CD4-positive, alpha-beta T cell treated with Interleukin-6 at 100 ng/mL for 8 hours (primary cell): ENCODE results near the gene MROH2A.

Source experiments
- DNase-seq: peaks from one replicate; pipeline ENCODE4 v3.0.0-alpha.2; 2020; ENCODE audit warnings: mixed read lengths, low spot score

The MROH2A gene

DNA sequence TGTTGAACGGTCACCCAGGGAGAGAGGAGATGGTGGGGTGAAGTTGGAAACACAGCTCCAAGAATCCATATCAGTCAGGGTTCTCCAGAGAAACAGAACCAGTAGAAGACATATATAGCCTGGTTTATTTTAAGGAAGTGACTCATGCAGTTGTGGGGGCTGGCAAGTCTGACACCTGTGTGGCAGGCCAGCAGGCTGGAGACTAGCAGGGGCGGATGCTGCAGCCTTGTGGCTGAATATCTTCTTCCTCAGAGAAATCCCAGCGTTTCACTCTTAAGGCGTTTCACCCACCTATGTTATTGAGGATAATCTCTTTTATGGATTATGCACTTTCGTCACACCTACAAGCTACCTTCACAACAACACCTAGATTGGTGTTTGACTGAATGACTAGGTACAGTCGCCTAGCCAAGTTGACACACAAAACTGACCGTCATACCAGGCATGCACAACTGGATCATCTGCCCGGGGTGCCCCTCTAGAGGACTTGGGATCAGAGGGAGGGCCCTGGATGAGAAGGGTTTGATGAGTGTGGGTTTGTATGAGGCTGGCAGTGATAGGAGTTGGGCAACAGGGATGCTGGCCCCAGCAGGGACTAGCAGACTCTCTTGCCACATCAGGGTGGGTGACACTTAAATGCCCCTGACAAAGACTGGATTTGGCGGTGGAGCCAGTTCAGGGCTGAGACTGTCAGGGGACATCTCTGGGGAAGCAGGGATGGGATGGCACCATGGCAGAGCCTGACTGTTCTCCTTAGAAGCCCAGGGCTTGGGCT lies 23.4 kb downstream of the MROH2A start:
- DNase-seq = no peak

GRCh38 chr2:233802132-233802815 lies 24.1 kb downstream of the MROH2A start:
- DNase-seq = no peak

GRCh38 chr2:233803292-233803911 lies 25.3 kb downstream of the MROH2A start:
- no peak for DNase-seq

DNA sequence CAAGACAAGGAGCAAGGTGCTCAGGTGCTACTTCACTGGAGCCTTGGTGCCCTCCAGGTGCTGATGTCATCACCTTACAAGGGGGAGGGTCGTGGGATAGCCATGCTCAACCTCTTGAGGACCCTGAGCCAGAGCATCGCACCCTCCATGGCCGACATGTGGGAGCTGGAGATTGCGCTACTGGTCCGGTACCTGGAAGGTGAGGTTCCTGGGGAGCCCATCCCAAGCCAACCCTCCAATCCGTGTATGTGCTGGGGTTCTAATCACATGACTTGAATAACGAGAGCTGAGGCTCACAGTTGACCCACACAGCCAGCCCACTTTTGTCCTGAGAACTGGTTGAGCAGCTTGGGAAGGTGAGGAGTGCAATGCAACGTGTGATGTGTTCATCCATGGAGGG lies 25.9 kb downstream of the MROH2A start:
- DNase-seq = no peak

- DNase-seq = no peak
Observed at GRCh38 chr2:233807215-233807865, 29.2 kb downstream of the MROH2A start.

- DNase-seq = no peak
Observed at GRCh38 chr2:233807966-233808935, 30.1 kb downstream of the MROH2A start.

- no peak for DNase-seq
Observed at GRCh38 chr2:233810385-233810784, 32.3 kb downstream of the MROH2A start.

DNA sequence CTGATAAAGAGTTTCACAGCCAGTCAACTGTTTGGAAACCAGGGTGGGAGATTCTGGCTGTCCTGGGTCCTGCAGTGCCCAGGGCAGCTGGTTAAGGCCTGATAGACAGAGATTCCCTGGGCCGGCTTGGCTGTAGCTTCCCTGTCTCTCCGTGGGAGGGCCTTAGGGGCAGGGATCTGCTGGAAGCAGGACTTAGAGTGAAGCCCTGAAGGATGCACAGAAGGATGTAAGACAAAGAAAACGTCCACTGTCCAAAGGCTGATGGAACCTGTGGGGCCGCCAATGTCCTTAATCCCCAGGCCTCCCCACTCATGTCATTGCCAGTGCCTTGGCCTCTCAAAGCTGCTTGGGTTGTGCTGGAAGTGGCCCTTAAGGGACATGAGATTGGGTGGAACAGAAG lies 33.0 kb downstream of the MROH2A start:
- no peak for DNase-seq

DNA sequence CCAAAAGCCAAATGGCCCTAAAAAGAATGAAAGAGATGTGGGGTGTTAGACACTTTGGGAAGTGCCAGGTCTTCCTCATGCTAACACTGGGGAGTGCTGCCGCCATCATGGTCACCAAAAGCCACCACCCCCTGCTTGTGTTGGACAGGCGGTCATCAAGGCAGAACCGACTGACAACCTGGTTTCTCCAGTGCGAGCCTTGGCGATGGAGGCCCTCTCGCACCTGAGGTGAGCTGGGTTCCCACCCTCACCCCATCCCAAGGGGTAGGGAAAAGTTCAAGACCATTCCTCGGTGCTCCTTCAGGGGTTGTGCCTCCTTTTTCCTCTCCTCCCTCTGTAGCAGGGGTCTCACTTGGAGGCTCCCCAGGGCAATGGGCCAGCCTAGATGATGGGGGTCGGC lies 33.6 kb downstream of the MROH2A start:
- DNase-seq = no peak

DNA sequence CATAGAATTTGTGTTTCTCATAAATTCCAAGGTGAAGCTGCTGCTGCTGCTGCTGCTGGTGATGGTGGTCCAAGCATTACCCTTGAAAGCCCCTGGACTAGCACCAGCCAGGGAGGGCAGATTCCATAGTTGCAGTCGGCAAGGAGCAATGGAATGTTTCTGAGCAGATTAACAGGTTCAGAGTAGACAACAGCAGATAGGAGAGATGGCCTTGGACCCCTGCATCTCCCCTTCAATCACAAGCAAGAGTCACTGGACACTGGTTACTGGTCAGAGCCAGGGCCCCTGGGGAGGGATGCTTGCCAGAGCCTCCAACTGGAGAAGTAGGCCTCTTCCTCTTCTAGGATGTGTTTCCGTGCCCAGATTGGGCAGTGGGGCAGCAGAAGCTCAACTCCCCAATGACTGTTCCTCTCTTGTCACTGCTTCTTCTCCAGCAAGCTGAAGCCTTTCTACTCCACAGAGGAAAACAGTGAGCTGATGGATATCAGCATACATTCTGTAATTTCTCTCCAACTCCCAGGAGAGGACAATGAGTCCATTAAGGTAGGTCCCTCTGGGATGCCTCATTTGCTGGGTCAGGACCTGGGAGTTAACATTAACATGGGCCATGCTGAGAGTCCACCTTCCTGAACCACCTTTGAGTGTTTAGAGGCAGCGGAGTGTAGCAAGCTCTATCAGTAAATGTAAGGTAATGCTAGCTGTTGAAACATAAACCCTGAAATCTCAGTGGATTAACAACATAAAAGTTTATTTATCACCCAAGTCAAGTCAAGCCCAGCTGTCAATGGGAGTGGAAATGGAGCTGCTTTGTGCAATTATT lies 35.3 kb downstream of the MROH2A start:
- DNase-seq = no peak

GRCh38 chr2:233814056-233814835 lies 36.1 kb downstream of the MROH2A start:
- no peak for DNase-seq

DNA sequence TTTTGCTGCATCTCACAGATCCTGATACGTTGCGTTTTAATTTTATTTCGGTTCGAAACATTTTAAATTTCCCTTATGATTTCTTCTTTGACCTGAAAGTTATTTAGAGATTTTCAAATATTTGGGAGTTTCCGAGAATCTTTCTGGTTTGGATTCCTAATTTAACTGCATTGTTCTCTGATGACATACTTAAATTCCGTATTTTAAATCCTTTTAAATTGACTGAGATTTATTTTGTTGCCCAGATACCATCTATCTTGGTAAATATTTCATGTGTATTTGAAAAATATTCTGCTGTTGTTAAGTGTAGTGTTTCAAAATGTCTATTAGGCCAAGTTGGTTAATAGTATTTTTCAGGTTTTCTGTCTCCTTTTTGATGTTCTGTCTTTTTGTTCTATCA lies 37.7 kb downstream of the MROH2A start:
- no peak for DNase-seq

GRCh38 chr2:233816334-233816733 lies 38.2 kb downstream of the MROH2A start:
- no peak for DNase-seq

DNA sequence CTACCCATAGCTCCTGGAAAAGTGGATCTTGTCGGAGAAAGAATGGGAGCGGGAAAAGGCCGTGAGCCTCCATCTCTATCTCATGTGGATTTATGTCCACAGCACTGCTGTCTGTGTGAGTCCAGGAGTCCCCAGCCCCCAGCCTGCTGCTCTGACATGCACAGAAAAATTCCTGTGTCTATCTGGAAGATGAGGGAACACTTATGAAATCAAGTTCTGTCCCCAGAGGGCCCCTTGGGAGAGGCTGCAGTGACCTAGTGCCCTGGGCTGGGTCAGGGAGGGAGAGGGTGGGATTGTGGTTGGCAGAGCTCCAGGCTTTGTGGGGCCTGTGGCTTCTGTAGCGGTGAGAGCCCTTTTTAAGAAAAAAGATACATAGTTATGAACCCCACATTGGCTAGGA lies 38.6 kb downstream of the MROH2A start:
- no peak for DNase-seq

DNA sequence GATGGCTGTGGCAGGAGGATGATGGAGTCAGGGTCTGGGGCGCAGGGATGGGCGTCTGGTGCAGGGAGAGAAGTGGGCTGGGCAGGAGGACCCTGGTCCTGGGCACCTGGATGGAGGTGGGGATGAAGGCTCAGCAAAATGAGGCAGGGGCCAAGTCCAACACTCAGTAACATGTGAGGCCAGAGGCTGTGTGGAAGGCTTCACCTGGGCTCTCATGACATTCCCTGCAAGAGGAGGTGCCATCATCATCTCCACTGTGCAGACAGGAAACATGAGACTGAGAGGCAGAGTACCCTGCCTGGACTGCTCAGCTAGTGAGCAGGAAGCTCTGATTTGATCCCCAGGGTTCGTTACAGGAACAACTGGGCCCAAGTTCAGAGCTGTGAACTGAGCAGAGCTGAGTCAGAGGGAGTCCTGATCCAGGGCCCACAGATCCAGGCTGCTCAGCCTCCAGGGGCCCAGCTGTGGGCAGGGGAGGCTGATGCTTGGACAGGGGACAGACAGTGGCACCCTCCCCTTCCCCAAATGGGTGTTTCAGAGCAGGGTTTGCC lies 39.3 kb downstream of the MROH2A start:
- no peak for DNase-seq

DNA sequence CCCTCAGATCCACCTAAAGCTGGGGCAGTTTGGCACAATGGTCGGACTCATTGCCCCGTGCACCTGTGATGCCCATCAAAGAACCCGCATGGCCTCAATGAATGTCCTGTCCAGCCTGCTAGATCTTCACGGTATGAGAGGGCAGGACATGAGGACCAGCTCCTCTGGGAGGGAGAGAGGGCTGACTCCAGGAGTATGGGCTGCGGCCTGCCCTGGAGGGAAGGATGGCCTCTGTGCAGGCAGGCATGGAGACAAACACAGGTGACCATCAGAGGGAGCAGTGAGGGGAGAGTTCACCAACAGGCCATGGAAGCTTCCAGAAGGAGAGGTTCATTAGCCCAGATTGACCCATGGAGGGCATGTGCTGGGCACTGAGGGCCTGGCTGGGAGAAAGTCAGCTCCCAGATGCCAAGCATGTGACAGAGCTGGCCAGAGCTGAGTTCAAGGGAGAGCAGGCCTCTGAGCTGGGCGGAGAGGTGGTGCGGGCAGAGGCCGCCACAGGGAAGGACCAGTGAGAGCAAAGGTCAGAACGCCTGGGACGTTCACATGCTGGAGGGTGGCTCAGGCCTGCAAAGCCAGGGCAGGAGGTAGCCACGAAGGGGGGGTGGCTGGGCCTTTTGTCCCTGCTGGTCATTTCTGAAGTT lies 40.0 kb downstream of the MROH2A start:
- DNase-seq = no peak

DNA sequence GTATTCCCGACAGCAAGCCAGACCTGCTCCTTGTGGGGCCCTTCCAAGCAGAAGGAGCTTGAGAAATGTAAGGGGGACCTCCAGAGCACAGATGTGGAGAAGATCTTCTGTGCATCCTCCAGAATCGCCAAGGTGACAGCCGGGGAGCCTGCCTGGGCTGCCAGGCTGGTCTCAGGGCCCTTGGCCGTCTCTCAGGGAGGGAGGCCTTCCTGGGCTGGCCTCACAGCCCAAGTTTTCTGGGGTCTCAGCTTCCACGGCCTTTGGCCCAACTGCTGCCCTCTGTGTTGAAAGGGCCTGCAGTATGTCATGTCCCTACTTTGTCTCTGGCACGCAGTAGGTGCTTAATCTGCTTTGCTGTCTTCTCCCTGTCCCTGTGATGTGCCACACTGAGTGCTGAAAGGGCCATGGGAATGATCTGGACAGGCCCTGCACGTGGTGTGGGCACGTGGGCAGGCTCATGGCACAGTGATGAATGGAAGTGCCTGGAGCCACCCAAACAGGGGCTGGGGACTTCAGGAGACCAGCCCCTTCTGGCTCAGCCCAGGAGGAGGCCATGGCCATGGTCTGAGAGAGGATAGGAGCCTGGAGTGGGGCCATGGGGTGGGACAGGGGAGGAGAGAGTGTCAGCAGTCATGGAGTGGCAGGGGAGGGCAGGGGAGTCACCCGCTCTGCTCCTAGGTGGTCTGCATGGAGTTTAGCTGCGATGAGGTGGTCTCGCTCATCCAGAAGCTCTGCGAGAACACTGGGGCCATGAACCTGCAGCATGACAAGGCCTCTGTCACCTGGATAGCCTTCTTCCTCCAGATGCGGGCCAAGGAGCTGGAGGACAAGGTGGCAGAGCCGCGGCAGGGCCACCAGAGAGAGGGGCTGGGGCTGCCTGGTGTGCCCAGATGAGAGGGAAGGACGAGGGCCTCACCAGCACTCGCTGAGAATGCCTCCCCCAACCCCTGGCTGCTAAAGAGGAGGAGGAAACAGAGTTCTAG lies 40.8 kb downstream of the MROH2A start:
- no peak for DNase-seq
